Measurements from ENCODE around the gene NAV2.

The NAV2 gene

GRCh38 chr11:20038412-20038811, 325.8 kb downstream of the NAV2 start:
- no peak for DNase-seq (ENCODE audit: low spot score)

DNA sequence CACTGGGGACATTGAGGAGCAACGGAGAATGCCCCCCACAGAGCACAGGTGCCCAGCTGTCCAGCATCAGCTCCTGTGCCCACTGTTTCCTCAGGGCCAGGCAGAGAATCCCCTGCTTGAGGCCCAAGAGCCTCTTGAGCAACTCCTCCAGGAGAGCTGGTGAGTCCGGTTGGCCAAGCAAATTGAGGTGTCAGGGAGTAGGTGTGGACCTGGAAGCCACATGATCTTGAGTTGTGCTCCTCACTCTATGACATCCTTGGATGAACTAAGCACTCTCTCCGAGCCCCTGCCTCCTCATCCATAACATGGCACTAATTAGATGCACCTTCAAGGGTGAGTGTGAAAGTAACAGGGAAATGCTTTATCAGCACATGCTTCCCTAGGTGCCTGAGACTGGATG, 326.3 kb downstream of the NAV2 start:
- DNase-seq (ENCODE audit: low spot score), result no peak

DNA sequence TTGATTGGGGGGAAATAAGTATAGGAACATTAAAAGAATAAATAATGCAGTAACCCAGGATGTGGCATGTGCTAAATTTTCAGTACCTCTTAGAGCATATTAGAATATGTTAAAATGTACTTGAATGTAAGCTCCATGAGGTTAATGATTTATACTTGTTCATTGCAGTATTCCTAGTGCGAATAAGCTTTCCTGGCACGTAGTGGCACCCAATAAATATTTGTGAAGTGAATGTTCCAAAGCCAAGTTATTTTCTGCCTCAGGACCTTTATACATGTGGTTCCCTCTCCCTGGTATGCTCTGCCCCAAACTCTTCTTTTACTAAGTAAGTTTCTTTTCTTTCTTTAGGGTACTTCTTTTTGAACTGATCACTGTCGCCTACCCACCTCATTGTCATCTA, 328.9 kb downstream of the NAV2 start:
- DNase-seq (ENCODE audit: low spot score), result no peak

GRCh38 chr11:20042045-20042639, 329.5 kb downstream of the NAV2 start:
- no peak for DNase-seq (ENCODE audit: low spot score)

GRCh38 chr11:20042811-20043341, 330.2 kb downstream of the NAV2 start:
- no peak for DNase-seq (ENCODE audit: low spot score)

DNA sequence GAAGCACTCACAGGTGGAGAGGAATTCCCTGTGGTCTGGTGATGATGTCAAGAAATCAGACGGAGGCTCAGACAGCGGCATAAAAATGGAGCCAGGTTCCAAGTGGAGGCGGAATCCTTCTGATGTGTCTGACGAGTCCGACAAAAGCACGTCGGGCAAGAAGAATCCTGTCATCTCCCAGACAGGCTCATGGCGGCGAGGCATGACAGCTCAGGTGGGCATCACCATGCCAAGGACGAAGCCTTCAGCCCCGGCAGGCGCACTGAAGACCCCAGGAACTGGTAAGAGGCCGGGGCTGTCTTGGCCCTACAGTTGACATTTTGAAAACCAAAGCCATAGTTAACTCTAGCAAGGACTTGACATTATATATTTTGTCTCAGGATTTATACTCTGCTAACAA, 331.4 kb downstream of the NAV2 start:
- no peak for DNase-seq (ENCODE audit: low spot score)

DNA sequence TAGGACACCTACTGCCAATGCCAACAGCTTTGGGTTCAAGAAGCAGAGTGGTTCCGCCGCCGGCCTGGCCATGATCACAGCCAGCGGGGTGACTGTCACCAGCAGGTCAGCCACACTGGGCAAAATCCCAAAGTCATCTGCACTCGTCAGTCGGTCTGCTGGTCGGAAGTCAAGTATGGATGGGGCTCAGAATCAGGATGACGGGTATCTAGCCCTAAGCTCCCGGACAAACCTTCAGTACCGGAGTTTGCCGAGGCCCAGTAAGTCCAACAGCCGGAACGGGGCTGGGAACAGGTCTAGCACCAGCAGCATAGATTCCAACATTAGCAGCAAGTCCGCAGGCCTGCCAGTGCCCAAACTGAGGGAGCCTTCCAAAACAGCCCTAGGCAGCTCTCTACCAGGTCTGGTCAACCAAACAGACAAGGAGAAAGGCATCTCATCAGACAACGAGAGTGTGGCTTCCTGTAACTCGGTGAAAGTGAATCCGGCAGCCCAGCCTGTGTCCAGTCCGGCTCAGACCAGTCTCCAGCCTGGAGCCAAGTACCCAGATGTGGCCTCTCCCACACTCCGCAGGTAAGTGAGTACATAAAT, 332.6 kb downstream of the NAV2 start:
- DNase-seq (ENCODE audit: low spot score), result no peak

GRCh38 chr11:20046416-20046815, 333.8 kb downstream of the NAV2 start:
- DNase-seq (ENCODE audit: low spot score), result no peak

GRCh38 chr11:20047006-20047768, 334.6 kb downstream of the NAV2 start:
- DNase-seq (ENCODE audit: low spot score), result no peak

- no peak for DNase-seq (ENCODE audit: low spot score)
Observed at GRCh38 chr11:20047769-20048154, 335.1 kb downstream of the NAV2 start.

DNA sequence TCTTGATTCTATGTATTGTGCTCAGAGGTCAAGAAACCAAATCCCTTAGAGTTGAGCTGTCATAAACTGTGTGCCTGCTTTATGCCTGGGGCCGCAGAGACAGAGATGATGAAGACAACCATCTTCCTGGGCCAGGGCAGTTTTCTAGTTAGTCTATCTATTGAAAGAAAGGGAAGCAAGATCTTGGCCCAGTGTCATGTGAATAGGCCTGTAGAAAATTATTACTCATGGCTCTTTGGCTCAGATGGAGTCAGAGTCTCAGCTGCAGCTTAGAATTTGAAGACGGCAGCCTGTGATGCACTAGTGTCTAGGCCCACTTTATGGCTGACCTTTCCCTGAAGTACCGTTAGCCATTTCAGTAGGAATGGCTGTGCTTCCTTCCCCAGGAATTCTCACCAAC, 335.6 kb downstream of the NAV2 start:
- DNase-seq (ENCODE audit: low spot score), result no peak

- no peak for DNase-seq (ENCODE audit: low spot score)
Observed at GRCh38 chr11:20048707-20049106, 336.1 kb downstream of the NAV2 start.

- no peak for DNase-seq (ENCODE audit: low spot score)
Observed at GRCh38 chr11:20049231-20049630, 336.6 kb downstream of the NAV2 start.

- no peak for DNase-seq (ENCODE audit: low spot score)
Observed at GRCh38 chr11:20050048-20050447, 337.4 kb downstream of the NAV2 start.

- DNase-seq (ENCODE audit: low spot score), result no peak
Observed at GRCh38 chr11:20050551-20051333, 338.1 kb downstream of the NAV2 start.

GRCh38 chr11:20051469-20052399, 339.1 kb downstream of the NAV2 start:
- no peak for DNase-seq (ENCODE audit: low spot score)

DNA sequence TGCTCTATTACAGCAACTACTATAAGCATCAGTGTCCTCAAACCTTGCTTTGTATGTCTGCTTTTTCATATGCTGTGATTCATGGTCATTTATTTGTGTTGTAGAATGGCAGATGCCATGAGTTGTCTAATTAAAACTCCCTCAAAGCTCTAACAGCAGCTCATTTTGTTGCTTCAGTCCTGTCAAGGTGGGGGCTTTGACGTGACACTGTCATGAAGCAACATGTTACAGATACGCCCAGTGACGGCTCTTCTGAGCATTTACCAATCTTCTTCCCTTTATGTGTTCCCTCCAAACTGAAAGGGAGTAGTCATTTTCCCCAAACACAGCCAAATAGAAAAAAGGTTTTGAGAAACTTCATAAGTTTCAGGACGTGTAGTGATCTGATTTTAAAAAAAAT, 340.9 kb downstream of the NAV2 start:
- no peak for DNase-seq (ENCODE audit: low spot score)

DNA sequence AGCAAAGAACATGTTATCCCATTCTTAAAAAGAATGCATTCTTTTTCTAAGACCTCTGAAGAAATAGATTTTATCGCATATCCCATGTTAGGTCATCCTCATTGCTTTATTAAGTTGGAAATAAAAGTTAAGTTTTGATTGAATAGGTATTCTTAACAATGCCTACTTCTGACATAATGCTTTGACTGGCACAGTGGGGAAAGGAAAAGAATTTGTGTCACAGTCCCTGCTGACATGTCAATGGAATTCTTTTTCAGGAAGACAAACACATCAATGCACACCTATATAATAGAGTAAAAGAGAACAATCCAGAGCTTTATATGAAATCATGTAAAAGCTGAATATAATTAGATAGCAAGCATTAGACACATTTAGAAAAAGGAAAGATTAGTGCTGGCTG, 341.9 kb downstream of the NAV2 start:
- DNase-seq (ENCODE audit: low spot score), result no peak

DNA sequence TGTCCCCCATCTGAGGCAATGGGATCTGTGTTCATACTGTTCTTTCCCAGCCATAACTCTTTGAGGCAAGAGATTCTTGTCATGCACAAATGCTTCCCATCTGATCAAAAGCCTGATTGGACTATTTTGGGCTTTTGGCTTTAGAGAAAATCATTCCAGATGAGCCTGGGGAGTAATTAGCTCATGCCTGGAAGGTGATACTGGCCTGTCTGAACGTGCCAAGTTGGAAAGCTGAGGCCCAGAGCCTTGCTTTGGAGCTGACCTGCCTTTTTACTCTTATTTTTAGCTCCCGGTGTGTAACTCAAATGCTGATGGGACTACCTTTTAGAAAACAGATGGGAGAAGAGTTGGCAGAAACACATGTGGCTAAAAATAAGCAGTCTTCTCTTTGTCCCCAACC, 342.7 kb downstream of the NAV2 start:
- no peak for DNase-seq (ENCODE audit: low spot score)

DNA sequence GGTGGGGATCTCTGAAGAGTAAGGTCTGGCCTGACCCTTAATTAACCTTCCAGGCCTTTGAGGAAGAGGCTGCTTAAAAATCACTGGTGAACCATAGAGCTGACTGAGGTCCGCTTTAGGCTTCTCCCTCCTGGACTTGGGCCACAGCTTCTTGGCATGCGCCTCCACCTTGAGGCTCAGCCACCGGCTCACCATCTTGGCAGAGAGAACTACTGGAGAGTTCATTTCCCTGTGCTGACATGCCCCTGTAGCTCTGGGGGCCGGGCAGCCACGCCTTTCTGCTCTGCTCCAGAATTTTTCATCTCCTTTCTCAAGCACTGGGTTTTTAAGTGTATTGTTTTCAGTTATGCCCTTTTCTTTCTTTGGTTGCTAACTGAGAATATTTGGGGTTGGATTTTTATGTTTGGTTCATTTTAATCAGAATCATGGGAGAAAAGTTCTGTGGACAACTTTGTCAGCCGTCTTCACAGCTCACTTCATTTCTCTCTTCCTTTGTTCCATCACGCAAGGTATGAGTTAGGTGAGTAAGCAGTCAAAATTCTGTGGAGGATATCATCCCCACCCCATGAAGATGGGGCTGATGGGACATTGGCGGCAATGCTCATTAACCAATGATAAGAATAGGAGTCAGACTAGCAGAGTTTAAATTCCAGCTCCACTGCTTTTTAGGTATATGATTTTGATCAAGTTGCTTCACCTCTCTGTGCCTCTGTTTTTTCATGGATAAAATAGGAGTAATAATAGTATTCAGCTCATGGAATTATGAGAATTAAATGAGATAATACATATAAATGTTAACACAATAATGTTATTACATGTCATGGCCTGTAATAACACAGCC, 343.7 kb downstream of the NAV2 start:
- no peak for DNase-seq (ENCODE audit: low spot score)

Data from D341Med (cell line).